GM19193 (cell line): ENCODE measurements around the gene PLK2.

ENCODE experiments used
- POLR2A ChIP-seq: IDR thresholded peaks from 4 replicates; pipeline ENCODE4 v1.6.1; 2011; ENCODE audit not compliant: insufficient read depth, insufficient read length; ENCODE audit errors: extremely low read depth

Gene PLK2

GRCh38 chr5:58457050-58457449 lies 2.8 kb downstream of the PLK2 start:
- TF ChIP-seq POLR2A: no peak

- no peak for TF ChIP-seq POLR2A
Measured at GRCh38 chr5:58456486-58456885, 3.4 kb downstream of the PLK2 start.

GRCh38 chr5:58456026-58456425 lies 3.9 kb downstream of the PLK2 start:
- no peak for TF ChIP-seq POLR2A

- TF ChIP-seq POLR2A: no peak
Measured at GRCh38 chr5:58455480-58455879, 4.4 kb downstream of the PLK2 start.

- no peak for TF ChIP-seq POLR2A
Measured at GRCh38 chr5:58455066-58455465, 4.8 kb downstream of the PLK2 start.

- TF ChIP-seq POLR2A: no peak
Measured at GRCh38 chr5:58454025-58454424, 5.9 kb downstream of the PLK2 start.

GRCh38 chr5:58453306-58453705 lies 6.6 kb downstream of the PLK2 start:
- no peak for TF ChIP-seq POLR2A

GRCh38 chr5:58452566-58453258 lies 7.2 kb downstream of the PLK2 start:
- no peak for TF ChIP-seq POLR2A

GRCh38 chr5:58451732-58452565 lies 7.9 kb downstream of the PLK2 start:
- no peak for TF ChIP-seq POLR2A

GRCh38 chr5:58450811-58451629 lies 8.9 kb downstream of the PLK2 start:
- no peak for TF ChIP-seq POLR2A

- no peak for TF ChIP-seq POLR2A
Measured at GRCh38 chr5:58450018-58450417, 9.9 kb downstream of the PLK2 start.

- no peak for TF ChIP-seq POLR2A
Measured at GRCh38 chr5:58447226-58447625, 12.7 kb downstream of the PLK2 start.

- TF ChIP-seq POLR2A: no peak
Measured at GRCh38 chr5:58446024-58446423, 13.9 kb downstream of the PLK2 start.

- TF ChIP-seq POLR2A: no peak
Measured at GRCh38 chr5:58444805-58445204, 15.1 kb downstream of the PLK2 start.

GRCh38 chr5:58440901-58441460 lies 18.9 kb downstream of the PLK2 start:
- TF ChIP-seq POLR2A: no peak

GRCh38 chr5:58439094-58439644 lies 20.7 kb downstream of the PLK2 start:
- no peak for TF ChIP-seq POLR2A

- no peak for TF ChIP-seq POLR2A
Measured at GRCh38 chr5:58437661-58438060, 22.2 kb downstream of the PLK2 start.
